22Rv1 (cell line): ENCODE measurements around the gene OR5AK2.

Experiments used
- CTCF ChIP-seq: fragments of 450-650 bp; IDR thresholded peaks from 2 replicates; pipeline ENCODE4 v1.5.1; 2017; ENCODE audit warnings: mild to moderate bottlenecking
- ZFX ChIP-seq: fragments of 450-650 bp; IDR thresholded peaks from 2 replicates; pipeline ENCODE4 v1.6.1; 2017; ENCODE audit warnings: antibody characterized with exemption, borderline replicate concordance

DNA sequence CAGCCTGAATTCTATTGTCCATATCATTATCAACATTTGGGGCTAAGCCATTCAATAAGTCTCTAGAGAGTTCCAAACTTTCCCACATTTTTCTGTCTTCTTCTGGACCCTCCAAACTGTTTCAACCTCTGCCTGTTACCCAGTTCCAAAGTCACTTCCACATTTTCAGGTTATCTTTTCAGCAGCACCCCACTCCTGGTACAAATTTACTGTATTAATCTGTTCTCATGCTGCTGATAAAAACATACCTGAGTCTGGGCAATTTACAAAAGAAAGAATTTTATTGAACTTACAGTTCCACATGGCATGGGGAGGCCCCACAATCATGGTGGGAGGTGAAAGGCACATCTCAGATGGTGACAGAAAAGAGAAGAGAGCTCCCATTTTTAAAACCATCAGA lies 5.8 kb downstream of the OR5AK2 start:
- TF ChIP-seq CTCF (no peak), ZFX (no peak)
